Hepatocyte (in vitro differentiated cells): ENCODE measurements around the gene SLC66A3. TPM values are rescaled to one million over a fixed set of nuclear protein-coding genes. Genes with fewer than 3 reads are reported as not detected.

ENCODE experiments used
- DNase-seq: peaks from one replicate; pipeline ENCODE4 v3.0.0-alpha.2; 2016; ENCODE audit warnings: low spot score
- H2AFZ ChIP-seq: fragments of 200-600 bp; sonication (generic); 2 replicates; pipeline ENCODE4 v1.6.0; 2016; ENCODE audit warnings: antibody characterized with exemption, mild to moderate bottlenecking
- H3K27ac ChIP-seq: fragments of 200-600 bp; sonication (generic); 2 replicates; pipeline ENCODE4 v1.5.1; 2016; ENCODE audit warnings: mild to moderate bottlenecking
- H3K27me3 ChIP-seq: fragments of 200-600 bp; sonication (generic); 2 replicates; pipeline ENCODE4 v1.6.1; 2016
- H3K36me3 ChIP-seq: fragments of 200-600 bp; sonication (generic); replicated peaks from 2 replicates; pipeline ENCODE4 v1.5.1; 2016; ENCODE audit warnings: low read depth; ENCODE audit not compliant: insufficient read depth
- H3K4me1 ChIP-seq: fragments of 200-600 bp; sonication (generic); 2 replicates; pipeline ENCODE4 v1.5.1; 2016; ENCODE audit warnings: mild to moderate bottlenecking, moderate library complexity; ENCODE audit not compliant: insufficient read depth
- H3K4me2 ChIP-seq: fragments of 200-600 bp; sonication (generic); 2 replicates; pipeline ENCODE4 v1.6.0; 2016
- H3K4me3 ChIP-seq: fragments of 200-600 bp; sonication (generic); 2 replicates; pipeline ENCODE4 v1.5.1; 2016; ENCODE audit warnings: mild to moderate bottlenecking
- H3K79me2 ChIP-seq: fragments of 200-600 bp; sonication (generic); 2 replicates; pipeline ENCODE4 v1.6.0; 2017; ENCODE audit warnings: mild to moderate bottlenecking
- H3K9me2 ChIP-seq: fragments of 200-600 bp; sonication (generic); replicated peaks from 2 replicates; pipeline ENCODE4 v1.6.0; 2017; ENCODE audit warnings: mild to moderate bottlenecking; ENCODE audit not compliant: insufficient read depth
- H3K9me3 ChIP-seq: fragments of 200-600 bp; sonication (generic); 2 replicates; pipeline ENCODE4 v1.5.1; 2016; ENCODE audit warnings: low read depth, mild to moderate bottlenecking
- H4K20me1 ChIP-seq: fragments of 200-600 bp; sonication (generic); 2 replicates; pipeline ENCODE4 v1.6.0; 2016; ENCODE audit warnings: mild to moderate bottlenecking; ENCODE audit not compliant: insufficient read depth, poor library complexity, severe bottlenecking
- EZH2 ChIP-seq: fragments of 200-600 bp; sonication (generic); IDR thresholded peaks from 2 replicates; pipeline ENCODE4 v1.6.1; 2016; ENCODE audit warnings: antibody characterized with exemption, mild to moderate bottlenecking, borderline replicate concordance
- EZH2phosphoT487 ChIP-seq: fragments of 200-600 bp; sonication (generic); IDR thresholded peaks from one replicate; pipeline ENCODE4 v1.6.1; 2018; ENCODE audit warnings: antibody characterized with exemption, mild to moderate bottlenecking, low read depth, moderate library complexity; ENCODE audit not compliant: unreplicated experiment, severe bottlenecking
- WGBS: methylation state at CpG from one replicate; pipeline ENCODE4 v1.1.6; 2016; ENCODE audit warnings: low lambda C conversion rate; ENCODE audit errors: missing lambda C conversion rate; 5-methylcytosine and 5-hydroxymethylcytosine counted together
- polyA plus RNA-seq: library from polyadenylated mRNA; unstranded; fragments of >200 nt; fragmentation: Nextera tagmentation; extraction: Ambion mirVana; gene quantifications from 2 replicates; pipeline ENCODE4 v1.2.1, GENCODE V29; 2016
- total RNA-seq: library from RNA; depleted of rRNA; stranded (reverse); fragments of >200 nt; gene quantifications from 2 replicates; pipeline ENCODE4 v1.2.3, GENCODE V29; 2014
- TF ChIP-seq, protein P1 (sequence below): fragments of 200-600 bp; sonication (generic); IDR thresholded peaks from 2 replicates; pipeline ENCODE4 v1.5.1; 2016; ENCODE audit warnings: antibody characterized with exemption, mild to moderate bottlenecking; ENCODE audit not compliant: poor library complexity

The SLC66A3 gene
- total and polyA plus RNA-seq, 2 experiments from 2014 or later: 24.3 to 26.8 TPM

DNA sequence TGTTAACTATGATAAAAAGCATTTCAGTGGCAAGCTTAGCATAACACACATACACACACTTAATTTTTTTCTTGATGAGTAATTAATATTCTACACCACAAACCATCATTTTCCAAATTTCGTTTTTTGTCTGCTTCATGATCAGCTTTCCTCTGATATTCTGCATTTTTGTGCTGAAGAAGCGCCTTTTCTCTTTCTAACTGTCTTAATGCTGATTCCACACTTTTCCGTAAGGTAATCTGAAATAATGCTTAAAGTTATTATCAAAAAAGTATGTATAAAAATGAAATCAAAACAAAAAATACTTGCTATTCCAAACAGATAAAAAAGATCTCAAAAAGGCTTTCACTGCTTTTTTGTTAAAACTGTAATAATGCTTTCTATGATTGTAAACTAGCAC lies 60.1 kb downstream of the SLC66A3 start:
- WGBS: 98% methylated on average over 3 of the region's 3 CpGs
- Histone ChIP-seq H4K20me1 (no peaks in the 10 kb centered on the region), H3K27me3 (no peaks in the 10 kb centered on the region), H3K4me3 (no peak overlapping the region), H3K9me3 (no peaks in the 10 kb centered on the region), H3K79me2 (peaks cover 3% of the 10 kb centered on the region), H2AFZ (no peak overlapping the region), H3K4me2 (no peak overlapping the region), H3K9me2 (no peaks in the 10 kb centered on the region), H3K27ac (no peak overlapping the region), H3K36me3 (no peaks in the 10 kb centered on the region), H3K4me1 (no peaks in the 10 kb centered on the region)
- no peak for DNase-seq
- TF ChIP-seq EZH2phosphoT487: no peak
- TF ChIP-seq EZH2: no peak
- TF ChIP-seq, protein P1, sequence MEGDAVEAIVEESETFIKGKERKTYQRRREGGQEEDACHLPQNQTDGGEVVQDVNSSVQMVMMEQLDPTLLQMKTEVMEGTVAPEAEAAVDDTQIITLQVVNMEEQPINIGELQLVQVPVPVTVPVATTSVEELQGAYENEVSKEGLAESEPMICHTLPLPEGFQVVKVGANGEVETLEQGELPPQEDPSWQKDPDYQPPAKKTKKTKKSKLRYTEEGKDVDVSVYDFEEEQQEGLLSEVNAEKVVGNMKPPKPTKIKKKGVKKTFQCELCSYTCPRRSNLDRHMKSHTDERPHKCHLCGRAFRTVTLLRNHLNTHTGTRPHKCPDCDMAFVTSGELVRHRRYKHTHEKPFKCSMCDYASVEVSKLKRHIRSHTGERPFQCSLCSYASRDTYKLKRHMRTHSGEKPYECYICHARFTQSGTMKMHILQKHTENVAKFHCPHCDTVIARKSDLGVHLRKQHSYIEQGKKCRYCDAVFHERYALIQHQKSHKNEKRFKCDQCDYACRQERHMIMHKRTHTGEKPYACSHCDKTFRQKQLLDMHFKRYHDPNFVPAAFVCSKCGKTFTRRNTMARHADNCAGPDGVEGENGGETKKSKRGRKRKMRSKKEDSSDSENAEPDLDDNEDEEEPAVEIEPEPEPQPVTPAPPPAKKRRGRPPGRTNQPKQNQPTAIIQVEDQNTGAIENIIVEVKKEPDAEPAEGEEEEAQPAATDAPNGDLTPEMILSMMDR: no peak

DNA sequence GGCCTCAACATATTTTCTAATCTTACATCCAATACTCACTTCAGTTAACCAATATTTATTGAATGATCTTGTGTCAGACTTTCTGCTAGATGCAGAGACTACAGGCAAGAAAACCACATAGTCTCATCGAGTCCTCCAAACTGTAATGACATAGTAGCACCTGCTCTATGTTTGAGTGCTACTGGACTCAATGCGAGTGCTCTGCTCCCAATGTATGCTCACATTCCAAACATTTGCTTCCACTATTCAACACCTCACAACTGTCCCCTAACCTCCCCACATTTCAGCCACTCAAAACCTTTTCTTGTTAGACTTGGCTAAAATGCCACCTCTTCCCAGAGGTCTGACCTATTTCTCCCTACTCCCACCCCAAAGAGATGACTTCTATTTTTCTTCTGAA lies 65.2 kb downstream of the SLC66A3 start:
- no peaks in the 10 kb centered on the region for H3K27me3 ChIP-seq
- TF ChIP-seq EZH2: no peak
- TF ChIP-seq, protein P1: no peak
- TF ChIP-seq EZH2phosphoT487: no peak
- 100% methylated on average over 2 of the region's 2 CpGs for WGBS

DNA sequence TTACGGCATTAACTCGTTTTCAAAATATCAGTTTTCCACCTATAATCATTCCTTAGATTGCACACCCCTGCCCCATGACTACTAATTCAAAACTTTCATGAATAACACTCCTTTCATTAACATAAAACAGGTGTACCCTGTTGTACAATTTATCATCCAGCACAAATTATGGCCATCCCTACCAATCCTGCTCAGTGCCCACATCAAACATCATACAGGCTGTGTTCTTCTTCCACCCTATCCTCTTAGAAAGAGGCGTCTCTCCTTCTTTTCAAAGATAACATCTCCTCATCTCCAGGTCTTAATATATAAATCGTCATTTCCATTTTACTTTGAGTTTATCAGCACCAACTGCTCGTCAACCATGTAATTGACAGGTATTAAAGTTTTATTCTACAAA lies 67.6 kb downstream of the SLC66A3 start:
- TF ChIP-seq EZH2: no peak
- TF ChIP-seq, protein P1: no peak
- TF ChIP-seq EZH2phosphoT487: no peak
- H3K4me1 ChIP-seq: no peaks in the 10 kb centered on the region
- no peaks in the 10 kb centered on the region for H3K27me3 ChIP-seq
- no peak overlapping the region for H3K4me3 ChIP-seq
- no peaks in the 10 kb centered on the region for H3K9me3 ChIP-seq
- H3K27ac ChIP-seq: no peak overlapping the region
- H3K9me2 ChIP-seq: no peaks in the 10 kb centered on the region
- no peaks in the 10 kb centered on the region for H3K36me3 ChIP-seq
- WGBS: 91% methylated on average over 5 of the region's 5 CpGs
- H3K79me2 ChIP-seq: peaks cover 9% of the 10 kb centered on the region
- DNase-seq: no peak
- no peak overlapping the region for H3K4me2 ChIP-seq
- H4K20me1 ChIP-seq: no peaks in the 10 kb centered on the region
- no peak overlapping the region for H2AFZ ChIP-seq

More for the DNA sequence above, 65.2 kb downstream of the SLC66A3 start:
- Histone ChIP-seq H2AFZ (no peak overlapping the region), H3K4me1 (no peaks in the 10 kb centered on the region), H3K4me2 (no peak overlapping the region), H3K9me2 (no peaks in the 10 kb centered on the region), H3K27ac (no peak overlapping the region), H4K20me1 (no peaks in the 10 kb centered on the region), H3K79me2 (peaks cover 4% of the 10 kb centered on the region), H3K9me3 (no peaks in the 10 kb centered on the region), H3K36me3 (no peaks in the 10 kb centered on the region), H3K4me3 (no peak overlapping the region)
- DNase-seq: no peak

DNA sequence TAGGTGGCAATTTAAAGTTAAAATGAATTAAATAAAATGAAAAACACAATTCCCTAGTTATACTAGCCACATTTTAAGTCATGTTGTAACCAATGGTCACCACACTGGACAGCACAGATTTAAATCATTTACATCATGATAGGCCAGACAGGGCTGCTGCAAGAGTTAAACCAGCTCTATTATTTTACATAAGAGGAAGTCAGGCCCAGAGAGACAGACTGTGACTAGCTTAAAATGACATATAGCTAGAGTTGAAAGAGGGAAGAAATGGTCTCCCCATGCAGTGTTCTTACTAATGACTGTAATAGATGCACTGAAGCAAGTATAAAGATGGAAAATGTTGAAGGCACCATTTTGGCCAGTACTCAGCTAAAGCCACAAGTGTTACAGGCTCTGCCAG lies 69.6 kb downstream of the SLC66A3 start:
- no peak for DNase-seq
- H3K9me3 ChIP-seq: no peaks in the 10 kb centered on the region
- TF ChIP-seq EZH2 (no peak), EZH2phosphoT487 (no peak)
- TF ChIP-seq, protein P1: no peak
- no peaks in the 10 kb centered on the region for H3K36me3 ChIP-seq
- peaks cover 20% of the 10 kb centered on the region for H3K79me2 ChIP-seq
- H2AFZ ChIP-seq: no peak overlapping the region
- H3K4me3 ChIP-seq: no peak overlapping the region
- H3K4me1 ChIP-seq: no peaks in the 10 kb centered on the region
- no peaks in the 10 kb centered on the region for H3K27me3 ChIP-seq
- no peaks in the 10 kb centered on the region for H3K9me2 ChIP-seq
- no peak overlapping the region for H3K4me2 ChIP-seq
- H4K20me1 ChIP-seq: no peaks in the 10 kb centered on the region
- H3K27ac ChIP-seq: no peak overlapping the region
